NT2/D1 (cell line): ENCODE data around the gene GSG1L.

Experiments
- YY1 ChIP-seq: IDR thresholded peaks from 2 replicates; pipeline ENCODE4 v1.6.1; 2011; ENCODE audit not compliant: insufficient read length, insufficient read depth
- ZNF274 ChIP-seq: IDR thresholded peaks from 2 replicates; pipeline ENCODE4 v1.6.1; 2011; ENCODE audit warnings: mild to moderate bottlenecking, low read depth, low read length

DNA sequence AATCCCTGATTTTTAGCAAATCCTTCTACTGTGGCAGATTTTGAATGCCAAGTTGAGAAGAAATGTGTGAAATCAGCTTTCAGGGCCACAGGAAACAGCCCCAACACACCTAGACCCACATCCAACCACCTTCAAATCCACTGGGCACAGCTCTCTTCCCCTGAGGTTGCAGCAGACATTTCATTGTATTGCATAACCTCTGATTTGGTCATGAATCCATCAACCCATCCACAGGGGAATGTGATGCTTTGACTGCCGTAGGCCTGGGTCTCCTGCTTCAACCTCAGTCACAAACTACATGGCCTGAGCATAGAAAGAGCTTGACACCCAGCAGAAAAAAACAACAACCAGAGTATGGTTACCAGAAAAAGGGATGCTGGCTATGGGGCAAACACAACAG, 145.6 kb downstream of the GSG1L start:
- TF ChIP-seq ZNF274 (no peak), YY1 (no peak)
